HG02973 (cell line): ENCODE measurements around the gene SH3RF3.

Experiments
- ATAC-seq: cut with Tn5 transposase; IDR thresholded peaks from one replicate; pipeline ENCODE4 v1.9.1; 2021; ENCODE audit warnings: moderate library complexity; ENCODE audit not compliant: unreplicated experiment

Gene SH3RF3

DNA sequence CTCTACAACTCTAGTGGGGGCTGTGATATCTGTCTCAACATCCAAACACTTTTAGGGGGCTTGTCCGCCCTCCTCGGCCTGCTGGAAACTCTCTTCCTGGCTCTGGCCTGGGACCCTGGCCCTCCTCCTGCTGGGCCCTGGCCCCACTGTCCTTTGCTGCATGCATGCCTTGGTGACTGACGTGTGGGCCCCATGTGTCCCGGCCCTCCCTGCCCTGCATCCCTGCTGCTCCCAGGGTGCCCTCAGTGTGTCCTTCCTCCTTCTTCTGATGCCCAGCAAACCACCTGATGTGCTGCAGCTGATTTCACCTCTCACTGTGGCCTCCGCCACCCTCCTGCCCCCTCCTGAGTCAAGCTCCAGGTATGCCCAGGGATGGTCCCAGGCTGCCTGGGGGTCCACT, 383.1 kb downstream of the SH3RF3 start:
- no peak for ATAC-seq

DNA sequence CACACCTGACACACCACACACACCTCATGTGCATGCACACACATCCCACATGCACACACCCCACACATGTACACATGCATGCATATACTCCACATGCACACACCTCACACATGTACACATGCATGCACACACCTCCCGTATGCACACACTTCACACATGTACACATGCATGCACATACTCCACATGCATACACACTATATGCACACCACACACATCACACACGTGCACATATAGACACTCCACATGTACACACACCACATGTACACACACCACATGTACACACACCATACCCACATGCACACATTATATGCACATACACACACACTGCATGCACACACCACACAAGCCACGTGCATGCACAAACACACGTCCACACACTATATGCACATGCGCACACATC, 384.2 kb downstream of the SH3RF3 start:
- ATAC-seq = no peak

DNA sequence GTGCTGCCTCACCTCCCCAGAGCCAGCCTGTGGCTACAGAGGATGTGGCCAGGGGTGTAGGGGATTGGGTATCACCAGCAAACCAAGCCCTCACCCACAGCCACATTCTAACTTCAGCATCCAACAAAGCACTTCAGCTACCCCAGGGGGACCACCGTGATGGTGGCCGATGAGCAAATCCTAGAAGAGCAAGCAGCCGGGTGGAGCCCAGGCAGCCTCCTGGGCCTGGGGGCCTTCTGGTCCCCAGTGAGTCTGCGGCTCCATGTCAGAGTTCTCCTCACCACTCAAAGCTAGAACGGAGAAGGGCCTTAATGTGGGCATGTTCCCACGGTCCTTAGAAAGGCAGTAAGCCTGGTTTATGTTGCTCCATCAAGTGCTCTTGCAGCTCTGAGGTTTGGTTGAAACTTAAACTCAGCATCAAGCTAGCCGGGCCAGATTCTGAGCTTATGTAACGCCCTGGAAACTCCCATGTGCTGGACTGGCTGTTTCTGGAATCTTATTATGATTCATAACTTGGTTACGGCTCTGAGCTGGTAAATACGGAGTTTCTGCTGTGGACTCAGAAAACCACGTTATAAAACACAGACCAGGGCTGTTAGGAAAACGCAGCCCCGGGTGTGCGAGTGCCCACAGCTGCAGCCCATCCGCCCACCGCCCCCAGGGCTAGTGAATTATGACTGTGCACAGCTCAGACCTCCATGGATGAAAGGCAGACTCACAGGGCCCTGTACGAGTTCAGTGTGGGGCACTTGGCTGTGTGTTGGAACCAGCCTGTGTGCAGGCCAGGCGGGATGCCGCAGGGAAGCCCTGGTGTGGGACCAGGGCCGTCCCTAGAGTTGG, 385.0 kb downstream of the SH3RF3 start:
- ATAC-seq = peak; percentile 62

- ATAC-seq = no peak
These were observed 385.9 kb downstream of the SH3RF3 start for GRCh38 chr2:109514857-109515256.

- no peak for ATAC-seq
These were observed 387.6 kb downstream of the SH3RF3 start for GRCh38 chr2:109516445-109517117.

GRCh38 chr2:109517118-109517889, 388.3 kb downstream of the SH3RF3 start:
- ATAC-seq = no peak

- no peak for ATAC-seq
These were observed 390.5 kb downstream of the SH3RF3 start for GRCh38 chr2:109519513-109519912.

- ATAC-seq = no peak
These were observed 392.4 kb downstream of the SH3RF3 start for GRCh38 chr2:109521233-109522062.

DNA sequence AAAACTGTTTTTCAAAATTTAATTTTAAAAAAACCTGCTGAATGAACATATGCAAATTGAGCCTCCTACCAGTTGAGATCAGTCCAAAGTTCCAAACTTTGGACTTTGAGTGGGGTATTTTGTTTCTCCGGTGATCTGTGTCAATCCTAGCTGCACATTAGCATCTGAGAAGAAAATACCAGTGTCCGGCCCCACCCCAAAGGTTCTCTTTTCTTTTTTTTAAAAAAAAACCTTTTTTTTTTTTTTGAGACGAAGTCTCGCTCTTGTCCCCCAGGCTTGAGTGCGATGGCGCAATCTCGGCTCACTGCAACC, 393.0 kb downstream of the SH3RF3 start:
- no peak for ATAC-seq

GRCh38 chr2:109523121-109523520, 394.1 kb downstream of the SH3RF3 start:
- no peak for ATAC-seq

DNA sequence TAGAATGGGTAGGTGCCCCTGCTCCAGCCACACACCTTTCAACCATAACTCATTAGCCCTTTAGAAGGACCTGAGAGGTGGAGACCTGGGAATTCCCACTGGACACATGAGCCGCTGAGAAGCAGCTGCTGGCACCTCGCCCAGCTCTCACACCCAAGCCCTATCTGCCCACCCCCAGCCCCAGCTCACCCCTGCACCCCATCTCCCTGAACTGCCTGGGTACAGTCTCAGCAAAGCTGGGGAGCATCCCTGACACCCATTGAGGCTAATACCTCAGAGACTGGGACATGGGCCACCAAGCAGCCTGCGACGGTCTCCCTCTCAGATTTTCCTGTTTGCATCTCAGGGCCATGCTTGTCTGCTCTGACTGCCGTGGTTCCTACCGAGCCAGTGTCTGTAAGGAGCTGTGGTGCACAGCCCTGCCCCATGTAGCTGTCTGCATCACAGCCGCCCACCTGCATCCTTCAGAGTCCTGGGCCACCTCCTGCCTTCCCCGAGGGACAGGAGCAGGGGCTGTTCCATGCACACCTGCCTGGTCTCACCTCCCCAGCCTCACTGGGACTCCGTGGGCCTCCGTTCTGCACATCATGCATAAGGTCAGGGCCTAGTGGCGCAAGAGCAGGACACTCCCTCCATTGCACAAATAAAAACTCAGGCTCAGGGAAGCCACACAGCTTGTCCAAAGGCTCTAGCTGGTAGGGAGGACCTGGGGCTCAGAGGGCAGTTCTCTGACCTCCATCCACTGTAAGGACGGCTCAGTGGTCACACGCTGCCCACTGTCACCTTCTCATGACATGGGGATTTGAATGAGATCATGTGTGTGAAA, 394.7 kb downstream of the SH3RF3 start:
- no peak for ATAC-seq

GRCh38 chr2:109525836-109526235, 396.8 kb downstream of the SH3RF3 start:
- ATAC-seq = no peak

DNA sequence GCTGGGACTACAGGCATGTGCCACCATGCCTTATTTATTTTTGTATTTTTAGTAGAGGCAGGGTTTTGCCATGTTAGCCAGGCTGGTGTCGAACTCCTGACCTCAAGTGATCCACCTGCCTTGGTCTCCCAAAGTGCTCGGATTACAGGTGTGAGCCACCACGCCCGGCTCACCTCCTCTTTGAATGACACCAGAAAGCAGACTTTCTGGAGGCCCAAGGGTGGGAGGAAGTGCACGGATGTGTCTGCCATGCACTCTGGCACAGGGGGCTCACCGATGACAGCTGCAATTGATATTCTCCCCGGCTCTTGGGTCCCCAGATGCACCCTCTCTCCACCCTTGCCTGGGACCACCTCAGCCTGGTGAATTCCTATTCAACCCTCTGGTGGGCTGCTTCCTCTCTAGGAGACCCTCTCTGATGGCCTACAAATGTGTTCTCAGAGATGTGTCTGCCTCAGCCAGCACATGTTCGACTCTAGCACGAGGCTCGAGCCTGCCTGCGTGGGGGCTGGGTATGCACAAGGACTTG, 397.5 kb downstream of the SH3RF3 start:
- ATAC-seq = no peak

- no peak for ATAC-seq
These were observed 398.1 kb downstream of the SH3RF3 start for GRCh38 chr2:109527079-109527478.

DNA sequence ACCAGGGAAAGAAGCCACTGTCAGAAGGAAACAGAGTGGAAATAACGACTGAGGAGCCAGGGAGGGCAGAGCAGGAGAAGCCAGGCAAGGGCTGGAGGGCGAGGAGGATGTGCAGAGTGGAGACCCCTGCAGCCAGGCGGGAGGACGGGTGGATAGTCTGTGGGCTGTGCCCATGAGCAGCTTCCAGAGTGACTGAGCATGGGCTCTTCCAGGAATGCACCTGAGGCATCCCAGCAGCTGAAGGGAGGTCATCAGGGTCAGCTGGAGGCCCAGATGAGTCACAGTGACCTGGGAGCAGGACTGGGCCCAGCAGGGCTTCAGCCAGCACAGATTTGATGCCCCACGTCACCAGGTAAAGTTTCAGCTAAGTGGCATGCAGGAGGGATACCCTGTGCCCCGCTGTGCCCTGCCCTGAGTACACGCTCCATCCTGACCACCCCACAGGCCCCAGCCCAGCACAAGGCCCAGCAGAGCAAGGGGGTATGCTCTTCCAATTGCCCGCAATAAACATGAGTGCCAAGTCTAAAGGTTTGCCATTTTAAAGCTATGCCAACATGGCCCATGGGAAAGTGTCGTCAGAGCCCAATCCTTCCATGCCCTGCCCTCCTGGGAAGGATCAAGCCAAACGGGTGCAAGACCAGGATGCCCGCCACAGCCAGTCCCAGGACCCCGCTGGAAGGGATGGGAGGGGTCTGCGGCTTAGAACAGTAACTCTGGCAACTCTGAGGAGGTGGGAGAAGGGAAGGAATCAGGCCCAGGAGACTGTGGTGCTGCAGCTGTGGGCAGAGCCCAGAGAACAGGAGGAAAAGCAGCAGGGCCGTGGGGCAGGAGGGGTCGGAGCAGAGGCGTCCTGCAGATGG, 399.1 kb downstream of the SH3RF3 start:
- no peak for ATAC-seq

GRCh38 chr2:109528811-109529501, 400.0 kb downstream of the SH3RF3 start:
- no peak for ATAC-seq

DNA sequence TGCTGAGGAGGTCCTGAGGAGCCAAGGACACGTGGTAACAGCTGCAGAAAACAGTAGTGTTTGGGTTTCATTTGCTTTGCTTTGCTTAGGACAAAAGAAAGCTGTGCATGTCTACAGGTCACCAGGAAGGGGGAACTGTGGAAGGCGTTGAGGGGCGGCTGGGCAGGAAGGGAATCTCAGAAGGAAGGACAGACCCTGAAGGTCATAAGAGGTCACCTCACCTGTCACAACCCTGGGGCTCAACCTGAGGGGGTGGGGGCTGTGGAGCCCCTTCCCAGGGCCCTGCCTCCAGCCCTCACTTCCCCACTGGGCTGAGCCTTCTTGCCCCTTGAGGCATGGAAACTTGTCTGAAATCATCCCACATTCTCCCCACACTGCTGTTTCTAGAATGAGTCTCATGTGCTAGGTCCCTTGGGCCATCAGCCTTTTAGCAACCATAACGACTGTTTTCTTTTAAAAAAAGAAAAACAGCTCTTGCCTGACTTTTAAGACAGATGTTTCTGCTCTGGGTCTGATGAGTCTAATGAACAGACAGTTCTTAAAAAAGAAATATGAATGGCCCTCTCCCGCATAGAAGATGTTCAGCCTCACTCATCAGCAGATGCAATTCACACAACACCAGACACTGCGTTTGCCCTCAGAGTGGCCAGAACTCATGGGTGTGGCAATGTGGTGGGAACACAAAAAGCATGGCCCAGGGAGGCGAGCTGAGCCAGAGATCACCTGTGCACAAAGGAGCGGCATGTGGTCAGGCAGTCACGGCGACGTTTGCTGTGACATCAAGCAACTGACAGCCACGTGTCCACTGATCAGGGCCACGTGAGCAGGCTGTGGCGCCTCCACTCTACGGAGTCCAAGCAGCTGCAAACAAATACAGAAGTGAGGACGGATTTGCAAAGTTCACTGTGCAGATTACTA, 400.8 kb downstream of the SH3RF3 start:
- no peak for ATAC-seq
